Stimulated activated CD4-positive, alpha-beta T cell treated with anti-CD3 and anti-CD28 coated beads, Interleukin-12 subunit alpha, Interleukin-12 subunit beta, amount 100 ng/mL, for 24 hours (primary cell): Measurements from ENCODE around the gene ERCC6.

Source experiments
- DNase-seq, 2 experiments: peaks; one replicate each; pipeline ENCODE4 v3.0.0-alpha.2; 2020; ENCODE audit warnings: low read depth in 2 of 2

The ERCC6 gene

GRCh38 chr10:49512121-49512809 is 26.7 kb downstream of the ERCC6 start:
- DNase-seq, result no peak

DNA sequence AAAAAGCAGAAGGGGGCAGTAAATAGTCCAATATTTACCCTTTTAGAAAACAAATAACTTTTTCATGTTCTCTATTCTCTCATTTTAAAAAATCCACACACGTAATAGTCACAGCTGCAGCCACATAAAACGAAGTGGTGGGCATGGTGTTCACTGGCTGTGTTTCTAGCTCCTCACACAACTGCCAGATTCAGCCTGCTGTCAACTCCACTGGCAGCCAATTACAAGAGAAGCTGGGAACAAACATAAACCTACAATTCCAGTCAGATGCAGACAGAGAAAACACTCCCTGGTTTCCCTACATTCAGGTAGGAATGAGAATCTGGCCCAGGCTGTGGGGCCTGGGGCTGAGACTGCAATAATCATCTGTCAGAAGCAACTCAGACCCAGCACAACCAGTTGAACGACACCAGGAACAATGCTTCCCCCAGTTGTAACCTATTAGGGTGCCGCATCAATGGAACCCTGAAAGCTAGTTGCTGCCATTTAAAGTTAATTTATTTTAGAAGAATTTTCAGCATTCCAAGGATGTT is 29.1 kb downstream of the ERCC6 start:
- DNase-seq, result no peak

DNA sequence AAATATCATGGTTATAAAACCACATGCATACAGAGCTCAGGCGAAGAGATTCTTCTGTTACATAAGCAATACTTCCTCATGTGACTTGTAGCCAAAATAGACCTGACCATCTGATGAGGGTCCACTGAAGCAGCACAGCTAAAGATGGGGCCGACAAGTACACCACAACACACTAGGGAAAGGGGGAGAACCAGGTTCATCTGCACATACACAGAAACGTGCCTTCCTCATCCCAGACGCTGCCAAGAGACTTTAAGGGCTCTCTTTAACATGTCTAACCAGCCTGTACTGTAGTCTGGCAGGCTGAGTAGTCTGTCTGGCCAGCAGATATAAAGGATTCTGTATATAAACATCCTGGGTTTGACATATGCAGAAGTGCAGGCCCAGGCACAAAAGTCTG is 30.3 kb downstream of the ERCC6 start:
- no peak for DNase-seq

DNA sequence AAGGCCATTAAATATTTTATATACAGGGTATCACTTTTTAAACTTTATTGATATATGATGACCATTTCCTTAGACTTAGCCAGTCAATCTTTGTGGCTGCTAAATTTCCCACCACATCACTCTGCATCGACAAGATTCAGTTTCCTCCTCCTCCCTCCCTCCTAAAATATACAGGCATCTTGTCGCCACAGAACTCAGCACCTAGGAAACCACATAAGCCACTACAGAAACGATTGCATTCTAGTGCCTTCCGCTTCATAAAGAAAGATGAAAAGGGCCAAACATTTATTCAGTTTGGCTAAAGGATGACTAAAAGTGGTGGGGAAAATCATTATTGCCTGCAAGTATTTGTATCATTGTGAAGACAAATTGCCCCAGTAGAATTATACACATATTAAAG is 30.7 kb downstream of the ERCC6 start:
- no peak for DNase-seq

DNA sequence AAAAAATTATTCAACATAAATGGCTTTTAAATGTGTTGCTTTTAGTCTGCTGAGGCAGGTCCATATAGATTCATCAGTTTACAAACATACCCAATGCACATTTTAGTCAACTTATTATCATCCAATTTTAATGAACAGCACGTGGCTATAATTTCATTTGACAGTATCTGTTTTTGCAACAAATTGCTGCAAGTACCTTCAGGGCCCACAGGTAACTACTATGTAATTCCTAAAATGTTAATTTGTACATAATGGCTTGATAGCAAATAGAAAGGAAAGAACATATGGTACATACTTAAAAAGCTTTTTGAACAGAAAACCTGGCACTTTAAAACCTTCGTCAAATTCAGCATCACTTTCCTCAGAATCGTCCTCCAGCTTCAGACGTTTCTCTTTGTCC is 33.3 kb downstream of the ERCC6 start:
- no peak for DNase-seq

GRCh38 chr10:49505076-49505475 is 33.8 kb downstream of the ERCC6 start:
- no peak for DNase-seq

- no peak for DNase-seq
These were observed 34.4 kb downstream of the ERCC6 start for GRCh38 chr10:49504528-49504927.

GRCh38 chr10:49502358-49502757 is 36.6 kb downstream of the ERCC6 start:
- no peak for DNase-seq

GRCh38 chr10:49500412-49500811 is 38.5 kb downstream of the ERCC6 start:
- DNase-seq, result no peak

GRCh38 chr10:49499305-49499851 is 39.5 kb downstream of the ERCC6 start:
- no peak for DNase-seq

DNA sequence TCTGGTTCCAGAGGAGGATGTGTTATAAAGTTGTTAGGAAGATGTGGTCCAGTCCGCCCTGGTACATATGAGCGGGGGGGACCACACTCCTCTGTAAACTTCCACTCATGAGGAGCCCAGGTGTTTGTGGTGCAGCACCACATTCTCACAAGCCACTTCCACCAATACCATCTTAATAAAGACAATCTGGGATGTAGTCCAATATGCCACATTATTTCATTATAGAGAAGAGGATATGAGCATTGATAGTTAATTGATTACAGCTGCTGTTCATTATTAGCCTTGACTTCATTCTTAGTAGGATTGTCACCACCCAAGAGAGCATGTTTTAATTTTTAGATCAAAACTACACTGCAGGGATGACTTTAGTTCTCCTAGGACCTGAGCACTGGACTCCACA is 40.5 kb downstream of the ERCC6 start:
- DNase-seq, result no peak

GRCh38 chr10:49497358-49497757 is 41.6 kb downstream of the ERCC6 start:
- no peak for DNase-seq

DNA sequence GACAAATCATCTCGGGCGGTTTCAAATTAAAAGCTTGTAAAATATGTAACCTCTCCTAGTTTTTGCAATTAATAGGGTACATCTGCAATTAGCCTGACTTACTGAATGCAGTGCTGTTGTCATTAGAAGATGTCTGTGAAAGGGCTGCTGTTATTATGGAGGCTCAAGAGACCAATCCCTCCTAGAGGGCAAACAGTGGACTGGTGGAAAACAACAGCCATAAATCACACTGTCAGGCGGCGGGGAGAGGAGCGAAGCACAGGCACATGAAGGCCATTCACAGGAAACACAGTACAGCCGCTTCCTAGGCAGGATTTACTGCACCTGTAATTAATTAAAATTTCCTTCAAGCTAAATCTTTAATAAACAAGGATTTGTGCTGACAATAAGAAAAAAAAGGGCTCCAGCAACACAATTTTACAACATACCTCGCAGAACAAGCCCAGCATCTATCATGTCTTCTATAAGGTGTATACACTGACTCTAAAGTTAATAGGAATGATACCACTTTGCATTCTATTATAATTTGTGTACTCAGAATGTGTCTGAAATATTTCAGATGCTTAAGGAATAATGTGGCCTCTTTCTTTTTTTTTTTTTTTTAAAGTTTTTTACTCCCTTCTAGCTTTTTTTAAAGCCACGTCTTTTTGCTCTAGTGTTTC is 50.7 kb downstream of the ERCC6 start:
- no peak for DNase-seq

DNA sequence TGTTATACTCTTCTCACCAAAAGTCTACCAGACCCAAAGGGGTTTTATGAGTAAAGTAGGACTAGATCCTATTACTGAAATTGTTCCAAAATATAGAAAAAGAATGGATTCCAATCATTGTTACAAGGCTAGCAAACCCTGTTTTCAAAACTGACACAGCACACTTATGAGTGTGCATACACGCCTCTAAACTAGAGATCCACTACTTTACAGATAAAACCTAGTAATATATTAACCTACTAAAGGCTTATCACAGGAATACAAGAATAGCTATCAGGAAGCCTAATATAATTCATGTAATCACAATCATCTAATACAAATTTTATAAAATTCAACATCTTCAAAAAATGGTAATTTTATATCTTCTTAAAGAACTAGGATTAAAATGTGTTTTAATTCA is 52.2 kb downstream of the ERCC6 start:
- DNase-seq, result no peak

- DNase-seq, result no peak
These were observed 52.9 kb downstream of the ERCC6 start for GRCh38 chr10:49486009-49486408.

DNA sequence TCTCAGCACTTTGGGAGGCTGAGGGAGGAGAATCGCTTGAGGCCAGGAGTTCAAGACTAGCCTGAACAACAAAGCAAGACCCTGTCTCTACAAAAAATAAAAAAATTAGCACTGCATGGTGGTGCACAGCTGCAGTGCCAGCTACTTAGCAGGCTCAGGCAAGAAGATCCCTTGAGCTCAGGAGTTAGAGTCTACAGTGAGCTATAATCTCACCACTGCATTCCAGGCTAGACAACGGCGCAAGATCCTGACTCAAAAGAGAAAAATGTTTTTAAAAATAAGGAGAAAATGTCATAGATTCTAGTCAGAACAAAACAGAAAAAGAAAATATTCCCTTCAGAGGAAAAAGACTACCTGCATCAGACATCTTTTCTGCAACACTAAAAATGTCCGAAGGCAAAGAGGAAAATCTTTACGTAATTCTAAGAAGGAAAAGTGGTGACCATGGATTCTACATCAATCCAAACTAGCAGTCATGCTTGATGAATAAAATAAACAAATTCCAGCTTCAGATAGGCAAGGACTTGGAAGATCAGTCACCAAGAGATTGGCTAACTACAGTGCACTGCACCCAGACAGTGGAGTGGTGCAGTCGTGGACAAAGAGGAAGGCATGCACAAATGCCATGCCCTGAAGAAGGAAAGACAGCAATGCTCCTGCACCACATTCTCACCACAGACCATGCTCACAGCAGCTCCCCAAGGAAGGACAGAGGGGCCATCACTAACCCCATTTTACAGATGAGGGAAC is 54.3 kb downstream of the ERCC6 start:
- DNase-seq, result no peak

GRCh38 chr10:49478819-49479218 is 60.1 kb downstream of the ERCC6 start:
- DNase-seq, result no peak

DNA sequence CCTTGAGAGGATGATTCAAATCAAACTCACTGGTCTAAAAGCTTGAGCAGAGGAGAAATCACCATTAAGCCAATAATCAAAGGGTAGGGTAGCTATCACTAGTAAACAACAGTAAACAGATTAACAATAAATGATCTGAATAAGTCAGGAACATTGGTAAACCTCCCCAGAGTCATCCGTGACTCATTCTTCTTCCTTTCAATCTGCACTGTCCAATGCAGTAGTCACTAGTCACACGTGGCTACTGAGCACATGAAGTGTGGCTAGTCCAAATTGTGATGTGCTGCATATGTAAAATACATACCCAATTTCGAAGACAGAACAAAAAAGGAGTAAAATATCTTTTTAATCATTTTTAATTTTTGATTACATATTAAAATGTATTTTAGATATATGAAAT is 64.0 kb downstream of the ERCC6 start:
- DNase-seq, result no peak

DNA sequence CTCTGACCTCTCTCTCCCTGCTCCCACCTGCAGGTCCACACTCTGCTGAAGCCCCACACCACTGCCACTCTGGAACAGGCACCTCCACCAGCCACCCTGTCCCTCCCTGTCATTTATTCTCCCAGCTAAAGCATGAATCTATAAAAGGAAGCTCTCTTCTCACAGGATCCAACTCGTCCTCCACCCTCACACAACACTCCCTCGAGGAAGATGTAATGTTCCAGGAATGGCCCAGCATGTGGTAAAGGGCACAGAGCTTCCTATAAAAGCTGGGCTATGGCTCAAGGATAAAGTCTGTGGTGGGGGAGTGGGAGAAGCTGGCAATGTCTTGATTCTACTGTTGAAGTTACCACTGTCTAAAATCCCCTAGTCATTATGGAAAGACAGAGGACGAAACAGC is 67.4 kb downstream of the ERCC6 start:
- no peak for DNase-seq

DNA sequence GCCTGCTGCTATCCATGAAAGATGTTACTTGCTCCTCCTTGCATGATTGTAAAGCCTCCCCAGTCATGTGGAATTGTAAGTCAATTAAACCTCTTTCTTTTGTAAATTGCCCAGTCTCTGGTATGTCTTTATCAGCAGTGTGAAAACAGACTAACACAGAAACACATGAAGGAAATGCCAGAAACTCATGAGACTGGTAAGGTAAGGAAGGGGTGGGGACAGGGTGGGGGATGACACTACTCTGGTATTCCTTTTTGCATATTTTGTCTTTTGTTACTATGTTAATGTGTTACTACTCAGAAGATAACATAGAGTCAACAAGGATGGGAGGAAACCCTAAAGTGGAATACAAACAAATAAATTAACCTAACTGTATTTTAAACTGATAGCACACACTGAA is 73.2 kb downstream of the ERCC6 start:
- no peak for DNase-seq
